NB4 (cell line): ENCODE data around the gene NPY2R.

ENCODE experiments used
- DNase-seq: peaks from one replicate; pipeline ENCODE4 v3.0.0; 2010; ENCODE audit warnings: low read depth
- H3K4me3 ChIP-seq: one replicate; pipeline ENCODE4 v1.5.1; 2011; ENCODE audit warnings: mild to moderate bottlenecking, low read depth, low read length, moderate library complexity
- MYC ChIP-seq: IDR thresholded peaks from 2 replicates; pipeline ENCODE4 v1.6.1; 2011; ENCODE audit warnings: low read depth, low read length
- POLR2A ChIP-seq: IDR thresholded peaks from 2 replicates; pipeline ENCODE4 v1.6.1; 2011; ENCODE audit warnings: mild to moderate bottlenecking; ENCODE audit not compliant: insufficient read length; ENCODE audit errors: extremely low read depth
- TF ChIP-seq, protein P1 (sequence below): IDR thresholded peaks from one replicate; pipeline ENCODE4 v1.5.1; 2012; ENCODE audit warnings: low read depth, low read length
- TF ChIP-seq, protein P2 (sequence below): IDR thresholded peaks from 2 replicates; pipeline ENCODE4 v1.6.1; 2011; ENCODE audit warnings: low read depth, low read length

The NPY2R gene

DNA sequence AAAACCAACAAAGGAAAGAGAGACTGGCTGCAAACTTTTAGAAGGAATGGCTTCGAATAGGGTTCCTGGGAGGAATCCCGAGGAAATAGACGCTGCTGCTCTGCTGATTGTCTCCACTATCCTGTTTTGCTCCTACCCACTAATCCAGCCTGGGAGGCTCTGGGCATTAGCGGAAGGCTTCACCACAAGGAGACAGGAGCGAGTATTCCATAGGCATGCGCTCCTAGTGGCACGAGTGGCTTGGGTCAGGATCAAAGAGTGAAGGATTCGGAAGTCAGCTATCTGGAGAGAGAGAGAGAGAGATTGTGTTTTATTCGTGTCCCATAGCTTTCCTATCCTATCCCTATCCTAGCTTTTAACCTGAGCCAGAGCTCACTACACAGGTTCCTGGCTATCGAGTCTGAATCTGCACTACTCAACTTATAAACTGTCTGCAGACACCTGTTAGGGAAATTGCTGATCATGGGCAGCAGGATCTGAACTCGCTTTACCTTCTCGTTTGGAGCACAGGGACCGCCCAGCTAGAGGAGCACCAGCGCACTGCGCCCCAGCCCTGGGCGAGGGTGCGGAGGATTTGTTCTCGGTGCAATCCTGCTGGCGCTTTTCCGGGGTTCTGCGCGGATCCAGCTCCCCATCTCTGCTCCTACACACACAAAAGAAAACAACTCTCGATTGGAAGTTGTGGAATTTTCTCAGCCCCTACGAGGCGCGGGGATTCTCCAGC lies 740 bp upstream of the NPY2R start:
- no peak for TF ChIP-seq MYC
- TF ChIP-seq POLR2A = no peak
- TF ChIP-seq, protein P1, sequence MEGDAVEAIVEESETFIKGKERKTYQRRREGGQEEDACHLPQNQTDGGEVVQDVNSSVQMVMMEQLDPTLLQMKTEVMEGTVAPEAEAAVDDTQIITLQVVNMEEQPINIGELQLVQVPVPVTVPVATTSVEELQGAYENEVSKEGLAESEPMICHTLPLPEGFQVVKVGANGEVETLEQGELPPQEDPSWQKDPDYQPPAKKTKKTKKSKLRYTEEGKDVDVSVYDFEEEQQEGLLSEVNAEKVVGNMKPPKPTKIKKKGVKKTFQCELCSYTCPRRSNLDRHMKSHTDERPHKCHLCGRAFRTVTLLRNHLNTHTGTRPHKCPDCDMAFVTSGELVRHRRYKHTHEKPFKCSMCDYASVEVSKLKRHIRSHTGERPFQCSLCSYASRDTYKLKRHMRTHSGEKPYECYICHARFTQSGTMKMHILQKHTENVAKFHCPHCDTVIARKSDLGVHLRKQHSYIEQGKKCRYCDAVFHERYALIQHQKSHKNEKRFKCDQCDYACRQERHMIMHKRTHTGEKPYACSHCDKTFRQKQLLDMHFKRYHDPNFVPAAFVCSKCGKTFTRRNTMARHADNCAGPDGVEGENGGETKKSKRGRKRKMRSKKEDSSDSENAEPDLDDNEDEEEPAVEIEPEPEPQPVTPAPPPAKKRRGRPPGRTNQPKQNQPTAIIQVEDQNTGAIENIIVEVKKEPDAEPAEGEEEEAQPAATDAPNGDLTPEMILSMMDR = no peak
- TF ChIP-seq, protein P2, sequence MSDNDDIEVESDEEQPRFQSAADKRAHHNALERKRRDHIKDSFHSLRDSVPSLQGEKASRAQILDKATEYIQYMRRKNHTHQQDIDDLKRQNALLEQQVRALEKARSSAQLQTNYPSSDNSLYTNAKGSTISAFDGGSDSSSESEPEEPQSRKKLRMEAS = no peak
- no peak overlapping the region for H3K4me3 ChIP-seq
- DNase-seq = no peak

DNA sequence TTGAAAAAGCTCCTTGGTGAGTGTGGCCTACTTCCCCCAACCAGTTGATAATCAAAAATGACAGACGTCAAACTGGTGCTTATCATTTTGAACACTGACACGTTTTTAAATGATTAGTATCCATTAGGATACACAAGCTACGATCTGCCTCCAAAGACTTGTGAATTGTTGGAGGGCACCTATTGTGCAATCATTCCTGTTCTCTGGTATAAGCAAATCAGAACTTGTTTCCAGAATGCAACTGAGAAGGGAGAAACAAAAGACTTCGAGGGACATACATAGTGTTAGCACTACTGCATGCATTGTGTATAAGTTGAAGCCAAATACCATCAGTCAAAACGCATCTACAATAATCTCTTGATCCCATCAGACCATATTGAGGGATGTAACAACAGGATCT lies 11.6 kb downstream of the NPY2R start:
- TF ChIP-seq POLR2A (no peak), MYC (no peak)
- no peak for DNase-seq
- H3K4me3 ChIP-seq = no peak overlapping the region

DNA sequence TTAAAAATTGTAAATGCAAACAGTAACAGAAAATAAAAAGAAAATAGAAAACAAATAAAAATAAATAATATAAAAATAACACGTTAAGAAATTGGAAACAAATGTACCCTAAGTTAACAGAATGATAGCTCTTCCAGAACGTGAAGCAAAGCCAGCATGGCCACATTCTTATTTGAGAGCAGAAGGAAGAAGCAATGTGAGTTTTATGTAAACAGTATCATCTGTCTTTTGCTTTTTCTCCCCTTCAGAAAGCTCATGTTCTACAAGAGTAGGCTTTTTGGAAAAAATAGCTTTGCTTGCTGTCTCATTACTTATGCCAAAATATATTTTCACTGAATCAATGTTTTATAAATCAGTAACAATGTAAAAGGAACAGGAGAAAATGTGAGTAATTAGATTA lies 18.7 kb downstream of the NPY2R start:
- TF ChIP-seq, protein P1 = no peak
- TF ChIP-seq, protein P2 = no peak
- no peak for TF ChIP-seq POLR2A
- no peak for TF ChIP-seq MYC
- no peak for DNase-seq
- no peak overlapping the region for H3K4me3 ChIP-seq

DNA sequence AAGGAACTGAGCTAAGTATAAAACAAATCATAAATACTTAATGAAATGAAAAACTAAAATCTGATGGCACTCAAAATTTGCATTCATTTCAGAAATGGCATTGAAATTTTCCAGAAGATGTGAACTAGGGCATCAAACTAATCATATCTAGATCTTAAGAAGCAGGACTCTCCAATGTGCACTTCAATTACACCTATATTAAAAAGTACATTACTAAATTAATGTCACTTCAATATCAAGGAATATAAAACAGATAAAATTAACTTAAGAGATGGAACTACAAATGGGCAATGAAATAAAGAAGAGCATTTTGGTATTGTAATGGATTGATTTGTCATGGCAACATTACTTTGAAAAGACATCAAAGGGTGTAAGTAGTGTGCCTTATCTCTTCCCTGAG lies 20.3 kb downstream of the NPY2R start:
- DNase-seq = no peak
- no peak for TF ChIP-seq POLR2A
- TF ChIP-seq, protein P1 = no peak
- TF ChIP-seq MYC = no peak
- TF ChIP-seq, protein P2 = no peak
- H3K4me3 ChIP-seq = no peak overlapping the region

DNA sequence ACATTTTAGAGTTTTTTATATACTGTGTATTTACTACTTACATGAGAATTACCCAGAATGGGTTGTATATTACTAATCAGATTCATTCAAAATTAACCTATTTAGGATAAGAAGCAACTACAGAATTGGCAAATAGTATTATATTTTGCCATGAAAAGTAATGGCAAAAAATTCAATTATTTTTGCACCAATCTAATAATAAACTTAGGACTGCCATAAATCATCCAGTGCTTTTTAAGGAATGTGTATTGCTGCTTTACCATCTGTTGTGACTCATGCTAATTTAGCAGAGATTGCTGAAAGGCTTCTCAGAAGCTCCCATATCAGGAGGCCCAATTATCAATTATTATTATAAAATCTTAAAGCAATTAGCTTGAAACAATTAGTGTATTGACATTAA lies 24.0 kb downstream of the NPY2R start:
- no peak for DNase-seq
- TF ChIP-seq, protein P2 = no peak
- no peak for TF ChIP-seq MYC
- TF ChIP-seq POLR2A = no peak
- TF ChIP-seq, protein P1 = no peak
- no peak overlapping the region for H3K4me3 ChIP-seq

DNA sequence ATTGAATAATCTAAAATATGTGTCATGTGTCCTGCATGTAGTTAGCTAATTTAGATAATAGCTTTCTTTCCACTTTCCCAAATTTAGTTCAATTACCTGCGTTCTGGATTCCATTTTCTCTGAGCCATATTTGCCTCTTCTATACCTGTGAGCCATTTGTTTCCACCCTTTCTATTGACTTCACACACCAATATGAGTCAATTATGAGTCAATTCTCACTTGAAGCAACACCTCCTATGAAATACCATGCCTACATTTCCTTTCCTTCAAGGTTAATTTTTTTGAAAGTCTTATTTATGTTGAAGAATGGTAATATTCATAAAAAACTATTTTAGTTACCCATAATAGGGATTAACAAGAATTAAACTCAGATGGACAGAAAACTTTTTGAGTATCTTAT lies 25.8 kb downstream of the NPY2R start:
- no peak overlapping the region for H3K4me3 ChIP-seq
- no peak for TF ChIP-seq POLR2A
- TF ChIP-seq, protein P1 = no peak
- TF ChIP-seq, protein P2 = no peak
- TF ChIP-seq MYC = no peak
- no peak for DNase-seq
